H1 (cell line): ENCODE results near the gene PRMT9. TPM values are rescaled to one million over a fixed set of nuclear protein-coding genes. Genes with fewer than 3 reads are reported as not detected.

Source experiments
- polyA plus RNA-seq, 7 experiments: library from polyadenylated mRNA; depleted of rRNA in 3 of 7; stranded (reverse) in 5 of 7; unstranded in 2 of 7; fragments of >200 nt in 5 of 7; fragments of 200-250 nt in 2 of 7; gene quantifications; 1 replicate in 5 of 7; 2 replicates in 1 of 7; 4 replicates in 1 of 7; pipeline versions ENCODE4 v1.2.1 to v1.2.3, GENCODE V29; 2011 to 2013; ENCODE audit warnings: missing spikeins in 2 of 7, mixed read lengths in 2 of 7
- total RNA-seq: library from RNA; stranded (reverse); fragmentation: NEBNext Ultra II Directional; extraction: Animal tissue kit (Norgen Biotek cat#: 25700); gene quantifications from 2 replicates; pipeline ENCODE4 v1.2.1, GENCODE V29; 2021
- TF ChIP-seq, protein P1 (sequence below): fragments of 300-600 bp; sonication (generic); IDR thresholded peaks from 2 replicates; pipeline ENCODE4 v1.7.1; 2012; ENCODE audit warnings: low read length, moderate library complexity, mild to moderate bottlenecking, inconsistent platforms; ENCODE audit not compliant: insufficient replicate concordance
- TF ChIP-seq, protein P2 (sequence below): IDR thresholded peaks from 2 replicates; pipeline ENCODE4 v1.6.1; 2012; ENCODE audit warnings: low read length, inconsistent platforms
- TF ChIP-seq, protein P3 (sequence below): IDR thresholded peaks from 2 replicates; pipeline ENCODE4 v1.6.1; 2012; ENCODE audit warnings: inconsistent platforms

Gene PRMT9
- total and polyA plus RNA-seq, 2 of the 8 experiments (the other 6 are each of a cell fraction or from before 2014, with no cell fraction given): 3.8 to 9.6 TPM

DNA sequence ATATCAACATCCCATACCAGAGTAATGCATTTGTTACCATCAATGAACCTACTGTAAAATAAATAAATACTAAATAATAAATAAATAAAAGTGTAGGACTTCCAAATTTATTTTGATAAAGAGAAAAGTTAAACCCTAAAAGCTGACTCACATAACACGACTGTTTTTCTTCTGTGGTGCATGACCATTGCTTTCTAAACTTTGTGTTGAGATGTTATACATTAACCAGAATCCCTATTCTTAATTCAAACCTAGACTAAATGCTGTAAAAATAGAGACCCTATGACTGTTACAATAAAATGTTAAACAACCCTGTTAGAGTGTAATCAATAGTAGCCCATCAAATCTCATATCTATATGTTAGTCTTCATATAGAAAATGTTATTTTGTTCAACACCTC lies 20.9 kb upstream of the PRMT9 start (continued):
- TF ChIP-seq, protein P1, sequence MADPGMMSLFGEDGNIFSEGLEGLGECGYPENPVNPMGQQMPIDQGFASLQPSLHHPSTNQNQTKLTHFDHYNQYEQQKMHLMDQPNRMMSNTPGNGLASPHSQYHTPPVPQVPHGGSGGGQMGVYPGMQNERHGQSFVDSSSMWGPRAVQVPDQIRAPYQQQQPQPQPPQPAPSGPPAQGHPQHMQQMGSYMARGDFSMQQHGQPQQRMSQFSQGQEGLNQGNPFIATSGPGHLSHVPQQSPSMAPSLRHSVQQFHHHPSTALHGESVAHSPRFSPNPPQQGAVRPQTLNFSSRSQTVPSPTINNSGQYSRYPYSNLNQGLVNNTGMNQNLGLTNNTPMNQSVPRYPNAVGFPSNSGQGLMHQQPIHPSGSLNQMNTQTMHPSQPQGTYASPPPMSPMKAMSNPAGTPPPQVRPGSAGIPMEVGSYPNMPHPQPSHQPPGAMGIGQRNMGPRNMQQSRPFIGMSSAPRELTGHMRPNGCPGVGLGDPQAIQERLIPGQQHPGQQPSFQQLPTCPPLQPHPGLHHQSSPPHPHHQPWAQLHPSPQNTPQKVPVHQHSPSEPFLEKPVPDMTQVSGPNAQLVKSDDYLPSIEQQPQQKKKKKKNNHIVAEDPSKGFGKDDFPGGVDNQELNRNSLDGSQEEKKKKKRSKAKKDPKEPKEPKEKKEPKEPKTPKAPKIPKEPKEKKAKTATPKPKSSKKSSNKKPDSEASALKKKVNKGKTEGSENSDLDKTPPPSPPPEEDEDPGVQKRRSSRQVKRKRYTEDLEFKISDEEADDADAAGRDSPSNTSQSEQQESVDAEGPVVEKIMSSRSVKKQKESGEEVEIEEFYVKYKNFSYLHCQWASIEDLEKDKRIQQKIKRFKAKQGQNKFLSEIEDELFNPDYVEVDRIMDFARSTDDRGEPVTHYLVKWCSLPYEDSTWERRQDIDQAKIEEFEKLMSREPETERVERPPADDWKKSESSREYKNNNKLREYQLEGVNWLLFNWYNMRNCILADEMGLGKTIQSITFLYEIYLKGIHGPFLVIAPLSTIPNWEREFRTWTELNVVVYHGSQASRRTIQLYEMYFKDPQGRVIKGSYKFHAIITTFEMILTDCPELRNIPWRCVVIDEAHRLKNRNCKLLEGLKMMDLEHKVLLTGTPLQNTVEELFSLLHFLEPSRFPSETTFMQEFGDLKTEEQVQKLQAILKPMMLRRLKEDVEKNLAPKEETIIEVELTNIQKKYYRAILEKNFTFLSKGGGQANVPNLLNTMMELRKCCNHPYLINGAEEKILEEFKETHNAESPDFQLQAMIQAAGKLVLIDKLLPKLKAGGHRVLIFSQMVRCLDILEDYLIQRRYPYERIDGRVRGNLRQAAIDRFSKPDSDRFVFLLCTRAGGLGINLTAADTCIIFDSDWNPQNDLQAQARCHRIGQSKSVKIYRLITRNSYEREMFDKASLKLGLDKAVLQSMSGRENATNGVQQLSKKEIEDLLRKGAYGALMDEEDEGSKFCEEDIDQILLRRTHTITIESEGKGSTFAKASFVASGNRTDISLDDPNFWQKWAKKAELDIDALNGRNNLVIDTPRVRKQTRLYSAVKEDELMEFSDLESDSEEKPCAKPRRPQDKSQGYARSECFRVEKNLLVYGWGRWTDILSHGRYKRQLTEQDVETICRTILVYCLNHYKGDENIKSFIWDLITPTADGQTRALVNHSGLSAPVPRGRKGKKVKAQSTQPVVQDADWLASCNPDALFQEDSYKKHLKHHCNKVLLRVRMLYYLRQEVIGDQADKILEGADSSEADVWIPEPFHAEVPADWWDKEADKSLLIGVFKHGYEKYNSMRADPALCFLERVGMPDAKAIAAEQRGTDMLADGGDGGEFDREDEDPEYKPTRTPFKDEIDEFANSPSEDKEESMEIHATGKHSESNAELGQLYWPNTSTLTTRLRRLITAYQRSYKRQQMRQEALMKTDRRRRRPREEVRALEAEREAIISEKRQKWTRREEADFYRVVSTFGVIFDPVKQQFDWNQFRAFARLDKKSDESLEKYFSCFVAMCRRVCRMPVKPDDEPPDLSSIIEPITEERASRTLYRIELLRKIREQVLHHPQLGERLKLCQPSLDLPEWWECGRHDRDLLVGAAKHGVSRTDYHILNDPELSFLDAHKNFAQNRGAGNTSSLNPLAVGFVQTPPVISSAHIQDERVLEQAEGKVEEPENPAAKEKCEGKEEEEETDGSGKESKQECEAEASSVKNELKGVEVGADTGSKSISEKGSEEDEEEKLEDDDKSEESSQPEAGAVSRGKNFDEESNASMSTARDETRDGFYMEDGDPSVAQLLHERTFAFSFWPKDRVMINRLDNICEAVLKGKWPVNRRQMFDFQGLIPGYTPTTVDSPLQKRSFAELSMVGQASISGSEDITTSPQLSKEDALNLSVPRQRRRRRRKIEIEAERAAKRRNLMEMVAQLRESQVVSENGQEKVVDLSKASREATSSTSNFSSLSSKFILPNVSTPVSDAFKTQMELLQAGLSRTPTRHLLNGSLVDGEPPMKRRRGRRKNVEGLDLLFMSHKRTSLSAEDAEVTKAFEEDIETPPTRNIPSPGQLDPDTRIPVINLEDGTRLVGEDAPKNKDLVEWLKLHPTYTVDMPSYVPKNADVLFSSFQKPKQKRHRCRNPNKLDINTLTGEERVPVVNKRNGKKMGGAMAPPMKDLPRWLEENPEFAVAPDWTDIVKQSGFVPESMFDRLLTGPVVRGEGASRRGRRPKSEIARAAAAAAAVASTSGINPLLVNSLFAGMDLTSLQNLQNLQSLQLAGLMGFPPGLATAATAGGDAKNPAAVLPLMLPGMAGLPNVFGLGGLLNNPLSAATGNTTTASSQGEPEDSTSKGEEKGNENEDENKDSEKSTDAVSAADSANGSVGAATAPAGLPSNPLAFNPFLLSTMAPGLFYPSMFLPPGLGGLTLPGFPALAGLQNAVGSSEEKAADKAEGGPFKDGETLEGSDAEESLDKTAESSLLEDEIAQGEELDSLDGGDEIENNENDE: no peak
- TF ChIP-seq, protein P2, sequence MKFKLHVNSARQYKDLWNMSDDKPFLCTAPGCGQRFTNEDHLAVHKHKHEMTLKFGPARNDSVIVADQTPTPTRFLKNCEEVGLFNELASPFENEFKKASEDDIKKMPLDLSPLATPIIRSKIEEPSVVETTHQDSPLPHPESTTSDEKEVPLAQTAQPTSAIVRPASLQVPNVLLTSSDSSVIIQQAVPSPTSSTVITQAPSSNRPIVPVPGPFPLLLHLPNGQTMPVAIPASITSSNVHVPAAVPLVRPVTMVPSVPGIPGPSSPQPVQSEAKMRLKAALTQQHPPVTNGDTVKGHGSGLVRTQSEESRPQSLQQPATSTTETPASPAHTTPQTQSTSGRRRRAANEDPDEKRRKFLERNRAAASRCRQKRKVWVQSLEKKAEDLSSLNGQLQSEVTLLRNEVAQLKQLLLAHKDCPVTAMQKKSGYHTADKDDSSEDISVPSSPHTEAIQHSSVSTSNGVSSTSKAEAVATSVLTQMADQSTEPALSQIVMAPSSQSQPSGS: no peak
- TF ChIP-seq, protein P3, sequence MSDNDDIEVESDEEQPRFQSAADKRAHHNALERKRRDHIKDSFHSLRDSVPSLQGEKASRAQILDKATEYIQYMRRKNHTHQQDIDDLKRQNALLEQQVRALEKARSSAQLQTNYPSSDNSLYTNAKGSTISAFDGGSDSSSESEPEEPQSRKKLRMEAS: no peak
